ENCODE measurements around the gene PYGB.

PYGB gene

DNA sequence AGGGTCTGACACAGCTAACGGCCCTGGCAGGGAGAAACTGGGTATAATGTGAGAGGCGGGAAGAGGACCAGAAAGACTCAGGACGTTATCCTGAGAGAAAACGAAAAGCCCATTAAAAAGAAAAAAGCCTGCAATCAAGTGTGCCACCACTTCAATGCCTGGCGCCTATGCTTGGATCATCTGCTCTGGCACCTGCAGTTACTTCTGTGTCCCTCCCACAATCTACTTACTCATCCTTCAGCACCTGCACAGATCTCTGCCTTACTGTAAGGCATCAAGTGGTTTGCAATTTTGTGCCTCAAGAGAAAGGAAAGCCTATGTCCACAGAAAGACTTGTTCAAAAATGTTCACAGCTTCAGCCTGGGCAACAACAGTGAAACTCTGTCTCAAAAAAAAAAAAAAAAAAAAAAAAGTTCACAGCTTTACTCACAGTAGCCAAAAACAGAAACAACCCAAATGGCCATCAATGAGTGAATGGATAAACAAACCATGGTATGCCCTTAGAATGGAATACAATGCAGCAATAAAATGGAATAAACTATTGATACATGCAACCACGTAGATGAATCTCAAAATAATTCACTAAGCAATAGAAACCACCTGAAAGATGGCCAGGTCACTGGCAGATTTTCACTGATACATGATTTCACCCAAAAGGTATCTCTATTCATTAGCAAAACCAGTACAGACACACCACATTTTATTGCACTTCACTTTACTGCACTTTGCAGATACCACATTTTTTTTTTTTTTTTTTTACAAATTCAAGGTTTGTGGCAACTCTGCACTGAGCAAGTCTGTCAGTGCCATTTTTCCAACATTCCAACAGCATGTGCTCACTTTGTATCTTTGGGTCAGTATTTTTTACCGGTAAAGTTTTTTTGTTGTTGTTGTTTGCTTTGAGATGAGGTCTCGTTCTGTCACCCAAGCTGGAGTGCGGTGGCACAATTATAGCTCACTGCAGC lies 94.1 kb downstream of the PYGB start:
- no peak for DNase-seq (ENCODE audit: low read depth)

DNA sequence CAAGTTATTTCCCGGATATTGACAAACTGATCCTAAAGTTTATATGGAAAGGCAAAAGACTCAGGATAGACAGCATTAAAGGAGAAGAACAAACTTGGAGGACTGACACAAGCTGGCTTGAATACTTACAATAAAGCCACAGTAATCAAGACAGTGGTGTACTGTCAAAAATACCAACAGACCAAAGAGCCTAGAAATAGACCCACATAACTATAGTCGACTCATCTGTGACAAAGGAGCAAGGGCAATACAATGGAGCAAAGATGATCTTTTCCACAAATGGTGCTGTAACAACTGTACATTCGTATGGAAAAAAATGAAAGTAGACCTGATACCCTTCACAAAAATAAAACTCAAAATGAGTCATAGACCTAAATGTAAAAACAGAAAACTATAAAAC lies 96.7 kb downstream of the PYGB start:
- no peak overlapping the region for H3K4me3 ChIP-seq (ENCODE audit: low read depth, low read length)
- DNase-seq (ENCODE audit: low read depth) = no peak
- TF ChIP-seq, protein P1, sequence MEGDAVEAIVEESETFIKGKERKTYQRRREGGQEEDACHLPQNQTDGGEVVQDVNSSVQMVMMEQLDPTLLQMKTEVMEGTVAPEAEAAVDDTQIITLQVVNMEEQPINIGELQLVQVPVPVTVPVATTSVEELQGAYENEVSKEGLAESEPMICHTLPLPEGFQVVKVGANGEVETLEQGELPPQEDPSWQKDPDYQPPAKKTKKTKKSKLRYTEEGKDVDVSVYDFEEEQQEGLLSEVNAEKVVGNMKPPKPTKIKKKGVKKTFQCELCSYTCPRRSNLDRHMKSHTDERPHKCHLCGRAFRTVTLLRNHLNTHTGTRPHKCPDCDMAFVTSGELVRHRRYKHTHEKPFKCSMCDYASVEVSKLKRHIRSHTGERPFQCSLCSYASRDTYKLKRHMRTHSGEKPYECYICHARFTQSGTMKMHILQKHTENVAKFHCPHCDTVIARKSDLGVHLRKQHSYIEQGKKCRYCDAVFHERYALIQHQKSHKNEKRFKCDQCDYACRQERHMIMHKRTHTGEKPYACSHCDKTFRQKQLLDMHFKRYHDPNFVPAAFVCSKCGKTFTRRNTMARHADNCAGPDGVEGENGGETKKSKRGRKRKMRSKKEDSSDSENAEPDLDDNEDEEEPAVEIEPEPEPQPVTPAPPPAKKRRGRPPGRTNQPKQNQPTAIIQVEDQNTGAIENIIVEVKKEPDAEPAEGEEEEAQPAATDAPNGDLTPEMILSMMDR (IDR thresholded peaks at IDR 0.05; ENCODE audit: low read depth, low read length) = no peak
- TF ChIP-seq MYC (IDR thresholded peaks at IDR 0.05; ENCODE audit: low read depth, low read length) (no peak), POLR2A (IDR thresholded peaks at IDR 0.05; ENCODE audit: extremely low read depth, insufficient read length) (no peak)
- TF ChIP-seq, protein P2, sequence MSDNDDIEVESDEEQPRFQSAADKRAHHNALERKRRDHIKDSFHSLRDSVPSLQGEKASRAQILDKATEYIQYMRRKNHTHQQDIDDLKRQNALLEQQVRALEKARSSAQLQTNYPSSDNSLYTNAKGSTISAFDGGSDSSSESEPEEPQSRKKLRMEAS (IDR thresholded peaks at IDR 0.05; ENCODE audit: low read depth, low read length) = no peak

More for the DNA sequence above, 94.1 kb downstream of the PYGB start:
- no peak overlapping the region for H3K4me3 ChIP-seq (ENCODE audit: low read depth, low read length)
- TF ChIP-seq, protein P2 (IDR thresholded peaks at IDR 0.05; ENCODE audit: low read depth, low read length) = no peak
- TF ChIP-seq, protein P1 (IDR thresholded peaks at IDR 0.05; ENCODE audit: low read depth, low read length) = no peak
- TF ChIP-seq POLR2A (IDR thresholded peaks at IDR 0.05; ENCODE audit: extremely low read depth, insufficient read length) = no peak
- TF ChIP-seq MYC (IDR thresholded peaks at IDR 0.05; ENCODE audit: low read depth, low read length) = no peak

DNA sequence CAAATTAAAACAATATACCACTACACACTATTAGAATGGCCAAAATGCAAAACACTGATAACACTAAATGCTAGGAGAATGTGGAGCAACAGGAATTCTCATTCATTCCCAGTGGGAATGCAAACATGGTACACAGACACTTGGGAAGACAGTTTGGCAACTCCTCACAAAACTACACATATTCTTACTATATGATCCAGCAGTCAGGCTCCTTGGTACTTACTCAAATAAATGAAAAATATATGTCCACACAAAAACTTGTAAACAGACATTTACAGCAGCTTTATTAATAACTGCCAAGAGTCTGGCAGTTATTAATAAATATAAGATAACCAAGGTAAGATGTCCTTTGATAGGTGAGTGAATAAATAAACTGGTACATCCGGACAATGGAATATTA lies 97.8 kb downstream of the PYGB start:
- H3K4me3 ChIP-seq (ENCODE audit: low read depth, low read length) = no peak overlapping the region
- no peak for DNase-seq (ENCODE audit: low read depth)
- TF ChIP-seq MYC (IDR thresholded peaks at IDR 0.05; ENCODE audit: low read depth, low read length) (no peak), POLR2A (IDR thresholded peaks at IDR 0.05; ENCODE audit: extremely low read depth, insufficient read length) (no peak)
- TF ChIP-seq, protein P2 (IDR thresholded peaks at IDR 0.05; ENCODE audit: low read depth, low read length) = no peak
- TF ChIP-seq, protein P1 (IDR thresholded peaks at IDR 0.05; ENCODE audit: low read depth, low read length) = no peak

DNA sequence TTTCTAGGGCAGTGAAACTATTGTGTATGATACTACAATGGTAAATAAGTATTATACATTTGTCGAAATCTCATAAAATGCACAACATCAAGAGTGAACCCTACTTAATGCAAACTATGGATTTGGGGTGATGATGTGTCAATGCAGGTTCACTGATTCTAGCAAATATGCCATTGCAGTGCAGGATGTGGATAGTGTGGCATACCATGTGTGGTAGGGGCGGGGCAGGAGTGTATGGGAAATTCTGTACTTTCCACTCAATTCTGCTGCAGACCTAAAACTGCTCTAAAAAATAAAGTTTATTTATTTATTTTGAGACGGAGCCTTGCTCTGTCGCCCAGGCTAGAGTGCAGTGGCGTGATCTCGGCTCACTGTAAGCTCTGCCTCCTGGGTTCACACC lies 98.5 kb downstream of the PYGB start:
- H3K4me3 ChIP-seq (ENCODE audit: low read depth, low read length) = no peak overlapping the region
- DNase-seq (ENCODE audit: low read depth) = no peak
- TF ChIP-seq, protein P2 (IDR thresholded peaks at IDR 0.05; ENCODE audit: low read depth, low read length) = no peak
- TF ChIP-seq, protein P1 (IDR thresholded peaks at IDR 0.05; ENCODE audit: low read depth, low read length) = no peak
- TF ChIP-seq POLR2A (IDR thresholded peaks at IDR 0.05; ENCODE audit: extremely low read depth, insufficient read length) (no peak), MYC (IDR thresholded peaks at IDR 0.05; ENCODE audit: low read depth, low read length) (no peak)
